Vagina (tissue), 2 donors: ENCODE data around the gene MBIP. TPM values are rescaled to one million over a fixed set of nuclear protein-coding genes. Genes with fewer than 3 reads are reported as not detected.

ENCODE experiments used
- DNase-seq, 2 donors: peaks; one replicate each; pipeline ENCODE4 v3.0.0-alpha.2; 2017; ENCODE audit errors: extremely low spot score in 2 of 2
- H3K27ac ChIP-seq: fragments of 200-600 bp; sonication (generic); one replicate; pipeline ENCODE4 v1.5.1; 2019
- H3K27me3 ChIP-seq: fragments of 200-600 bp; sonication (generic); one replicate; pipeline ENCODE4 v1.5.1; 2019
- H3K36me3 ChIP-seq, 2 donors: fragments of 200-600 bp; sonication (generic); one replicate each; pipeline ENCODE4 v1.5.1; 2017 to 2019
- H3K4me1 ChIP-seq: fragments of 200-600 bp; sonication (generic); one replicate; pipeline ENCODE4 v1.5.1; 2019
- H3K4me3 ChIP-seq, 2 donors: fragments of 200-600 bp; sonication (generic); 1 replicate in 1 of 2; 2 replicates in 1 of 2; pipeline ENCODE4 v1.5.1; 2016 to 2019
- H3K9me3 ChIP-seq: fragments of 200-600 bp; sonication (generic); one replicate; pipeline ENCODE4 v1.5.1; 2019
- CTCF ChIP-seq, 3 experiments: fragments of 450-650 bp in 2 of 3; fragments of 200-600 bp in 1 of 3; sonication (generic) in 1 of 3; IDR thresholded peaks; one replicate each; pipeline ENCODE4 v1.5.1; 2017 to 2019; ENCODE audit warnings: antibody characterized with exemption in 3 of 3, mild to moderate bottlenecking in 2 of 3, moderate library complexity in 2 of 3
- POLR2A ChIP-seq, 2 donors: fragments of 450-650 bp; IDR thresholded peaks; one replicate each; pipeline ENCODE4 v1.6.1; 2017; ENCODE audit warnings: antibody characterized with exemption in 2 of 2, mild to moderate bottlenecking in 2 of 2, moderate library complexity in 2 of 2
- POLR2AphosphoS5 ChIP-seq, 2 donors: sonication (generic); formaldehyde crosslinking; IDR thresholded peaks; one replicate each; pipeline ENCODE4 v1.9.0; 2017; ENCODE audit warnings: antibody characterized with exemption in 2 of 2, mild to moderate bottlenecking in 2 of 2, low read depth in 1 of 2; ENCODE audit not compliant: insufficient read depth in 1 of 2
- intact Hi-C: fragments of 100-400 bp; cut with DNase I; formaldehyde crosslinking; loops from one replicate; pipeline ENCODE4 v1.15.1; 2023
- total RNA-seq: library from RNA; depleted of rRNA; stranded (reverse); fragments of >200 nt; gene quantifications from one replicate; pipeline ENCODE4 v1.2.3, GENCODE V29; 2016

Gene MBIP
- total RNA-seq, 1 donor from 2014 or later: 8.3 TPM

GRCh38 chr14:36294543-36294942 is 25.9 kb downstream of the MBIP start:
- no peaks in the 10 kb centered on the region for H3K4me1 ChIP-seq
- no peak overlapping the region for H3K4me3 ChIP-seq
- no peak overlapping the region for H3K27ac ChIP-seq
- no peaks in the 10 kb centered on the region for H3K9me3 ChIP-seq
- no peak for DNase-seq
- intact Hi-C loops: no loop called here
- H3K27me3 ChIP-seq: no peaks in the 10 kb centered on the region
- TF ChIP-seq CTCF (IDR thresholded peaks at IDR 0.05) (no peak), POLR2AphosphoS5 (IDR thresholded peaks at IDR 0.05; ENCODE audit: insufficient read depth in 1 of 2, low read depth in 1 of 2) (no peak), POLR2A (IDR thresholded peaks at IDR 0.05) (no peak)
- peaks cover 0 to 32% of the 10 kb centered on the region in 2 donors for H3K36me3 ChIP-seq

- Histone ChIP-seq H3K27me3 (no peaks in the 10 kb centered on the region), H3K4me3 (no peak overlapping the region), H3K36me3 (peaks cover 0 to 25% of the 10 kb centered on the region in 2 donors), H3K27ac (no peak overlapping the region), H3K9me3 (no peaks in the 10 kb centered on the region), H3K4me1 (no peaks in the 10 kb centered on the region)
- no peak for DNase-seq
- TF ChIP-seq POLR2AphosphoS5 (IDR thresholded peaks at IDR 0.05; ENCODE audit: insufficient read depth in 1 of 2, low read depth in 1 of 2) (no peak), CTCF (IDR thresholded peaks at IDR 0.05) (no peak), POLR2A (IDR thresholded peaks at IDR 0.05) (no peak)
- intact Hi-C loops: no loop called here
Measured at GRCh38 chr14:36293824-36294223, 26.6 kb downstream of the MBIP start.

- H3K4me3 ChIP-seq: no peak overlapping the region
- no peak for DNase-seq
- no peak overlapping the region for H3K27ac ChIP-seq
- H3K4me1 ChIP-seq: no peaks in the 10 kb centered on the region
- H3K9me3 ChIP-seq: no peaks in the 10 kb centered on the region
- H3K36me3 ChIP-seq: no peaks in the 10 kb centered on the region
- intact Hi-C loops: no loop called here
- TF ChIP-seq CTCF (IDR thresholded peaks at IDR 0.05) (no peak), POLR2AphosphoS5 (IDR thresholded peaks at IDR 0.05; ENCODE audit: insufficient read depth in 1 of 2, low read depth in 1 of 2) (no peak), POLR2A (IDR thresholded peaks at IDR 0.05) (no peak)
- no peaks in the 10 kb centered on the region for H3K27me3 ChIP-seq
Measured at GRCh38 chr14:36289954-36290353, 30.5 kb downstream of the MBIP start.

- no peaks in the 10 kb centered on the region for H3K36me3 ChIP-seq
- no peaks in the 10 kb centered on the region for H3K27me3 ChIP-seq
- intact Hi-C loops: no loop called here
Measured at GRCh38 chr14:36288496-36288895, 31.9 kb downstream of the MBIP start.

More at GRCh38 chr14:36288496-36288895, 31.9 kb downstream of the MBIP start:
- TF ChIP-seq POLR2AphosphoS5 (IDR thresholded peaks at IDR 0.05; ENCODE audit: insufficient read depth in 1 of 2, low read depth in 1 of 2): no peak
- TF ChIP-seq POLR2A (IDR thresholded peaks at IDR 0.05): no peak
- TF ChIP-seq CTCF (IDR thresholded peaks at IDR 0.05): no peak
- Histone ChIP-seq H3K4me1 (no peaks in the 10 kb centered on the region), H3K4me3 (no peak overlapping the region), H3K9me3 (no peaks in the 10 kb centered on the region), H3K27ac (no peak overlapping the region)
- DNase-seq: no peak
